SKM-1 (cell line): ENCODE results near the gene CCR6.

ENCODE experiments used
- DNase-seq: peaks from one replicate; lab custom pipeline; 2025; ENCODE audit not compliant: unreplicated experiment; lab: John Stamatoyannopoulos, UW

The CCR6 gene

GRCh38 chr6:167119670-167120582 is 3.0 kb upstream of the CCR6 start:
- no peak for DNase-seq

GRCh38 chr6:167120583-167120903 is 2.4 kb upstream of the CCR6 start:
- no peak for DNase-seq

GRCh38 chr6:167121335-167121841 is 1.5 kb upstream of the CCR6 start:
- no peak for DNase-seq

- DNase-seq, result no peak
Observed at GRCh38 chr6:167122041-167122826, 662 bp upstream of the CCR6 start.

- DNase-seq, result no peak
Observed at GRCh38 chr6:167124753-167125152, 1.9 kb downstream of the CCR6 start.

- no peak for DNase-seq
Observed at GRCh38 chr6:167125410-167125809, 2.5 kb downstream of the CCR6 start.

- DNase-seq, result no peak
Observed at GRCh38 chr6:167125855-167126349, 3.0 kb downstream of the CCR6 start.

GRCh38 chr6:167127785-167128531 is 5.1 kb downstream of the CCR6 start:
- no peak for DNase-seq

- no peak for DNase-seq
Observed at GRCh38 chr6:167129159-167129558, 6.3 kb downstream of the CCR6 start.

- no peak for DNase-seq
Observed at GRCh38 chr6:167129562-167129961, 6.7 kb downstream of the CCR6 start.

GRCh38 chr6:167130008-167130677 is 7.2 kb downstream of the CCR6 start:
- DNase-seq, result no peak

GRCh38 chr6:167130712-167131684 is 8.1 kb downstream of the CCR6 start:
- DNase-seq, result no peak

- no peak for DNase-seq
Observed at GRCh38 chr6:167134448-167135328, 11.8 kb downstream of the CCR6 start.

- no peak for DNase-seq
Observed at GRCh38 chr6:167136376-167136775, 13.5 kb downstream of the CCR6 start.

- DNase-seq, result no peak
Observed at GRCh38 chr6:167137081-167137480, 14.2 kb downstream of the CCR6 start.

- DNase-seq, result no peak
Observed at GRCh38 chr6:167137881-167138280, 15.0 kb downstream of the CCR6 start.

GRCh38 chr6:167139761-167140160 is 16.9 kb downstream of the CCR6 start:
- no peak for DNase-seq
